ENCODE data around the gene CYB5R3. TPM values are rescaled to one million over a fixed set of nuclear protein-coding genes. Genes with fewer than 3 reads are reported as not detected.

CYB5R3 gene
- total and polyA plus RNA-seq, 2 donors (not counting 3 experiments of a cell fraction or from before 2014, with no cell fraction given) = 217 to 263 TPM

DNA sequence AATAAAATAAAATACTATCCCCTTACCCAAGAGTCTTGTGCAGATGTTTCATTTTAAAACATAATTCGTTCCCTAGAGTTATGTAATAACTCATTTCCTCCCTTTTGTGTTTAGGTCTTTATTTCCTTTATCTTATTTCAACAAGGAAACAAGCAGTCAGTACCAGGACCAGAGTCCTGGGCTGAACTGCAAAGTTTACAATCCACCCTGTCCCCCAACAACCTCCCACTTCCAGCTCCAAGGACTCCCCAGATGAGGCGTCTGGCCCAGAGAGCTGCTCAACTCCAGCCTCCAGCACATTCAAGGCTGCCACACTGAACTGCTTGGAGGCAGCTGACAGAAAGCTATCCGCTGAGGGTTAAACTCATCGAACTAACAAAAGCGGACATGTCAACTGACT is 39.0 kb downstream of the CYB5R3 start:
- Histone ChIP-seq H3K4me3 (replicated peaks in 1 of 3; ENCODE audit: insufficient read depth in 1 of 3, low read depth in 1 of 3, low read length in 3 of 3) (no peak overlapping the region), H3K9me1 (replicated peaks; ENCODE audit: control insufficient read depth, extremely low read depth, insufficient read depth, low read length) (no peaks in the 10 kb centered on the region), H2AFZ (ENCODE audit: low read depth, low read length) (no peak overlapping the region), H3K27me3 (ENCODE audit: control insufficient read depth in 2 of 2, insufficient read depth in 2 of 2, low read length in 2 of 2) (no peaks in the 10 kb centered on the region), H3K79me2 (ENCODE audit: control insufficient read depth, insufficient read depth, low read length) (peaks cover 80% of the 10 kb centered on the region), H4K20me1 (replicated peaks; ENCODE audit: control insufficient read depth, extremely low read depth, insufficient read depth, low read length) (no peaks in the 10 kb centered on the region), H3K9me3 (replicated peaks; ENCODE audit: control insufficient read depth, insufficient read depth, low read length) (no peaks in the 10 kb centered on the region), H3K36me3 (ENCODE audit: control insufficient read depth in 2 of 2, extremely low read depth in 1 of 2, insufficient read depth in 2 of 2, low read length in 2 of 2) (peaks cover 0 to 4% of the 10 kb centered on the region in 2 experiments), H3K27ac (ENCODE audit: insufficient read depth, low read depth, low read length) (no peak overlapping the region), H3K4me1 (ENCODE audit: control insufficient read depth, extremely low read depth, insufficient read depth, low read length) (peaks cover 31% of the 10 kb centered on the region), H3K4me2 (ENCODE audit: insufficient read depth, low read length) (peak overlapping the region; percentile 38), H3K9ac (replicated peaks; ENCODE audit: extremely low read depth, insufficient read depth, low read length) (no peak overlapping the region)
- POLR2A ChIA-PET = no interaction called here
- CTCF ChIA-PET = no interaction called here
- intact Hi-C loops (cut with micrococcal nuclease) (no loop called here), dilution Hi-C loops (cut with MboI; ENCODE audit: extremely low pct_ligation_motif_present, low sequenced_read_pairs) (no loop called here)
- no peak for FAIRE-seq
- no TSS peak for BruUV-seq (replicated peaks)
- TF ChIP-seq POLR2A (IDR thresholded peaks at IDR 0.05; ENCODE audit: low read depth, low read length) (no peak), GATA2 (IDR thresholded peaks at IDR 0.05; ENCODE audit: insufficient read depth, insufficient read length, low read depth, low read length) (no peak), MYC (IDR thresholded peaks at IDR 0.05; ENCODE audit: low read depth, low read length) (no peak), POLR2AphosphoS5 (IDR thresholded peaks at IDR 0.05; ENCODE audit: insufficient read depth, low read depth, low read length) (no peak), JUN (IDR thresholded peaks at IDR 0.05; ENCODE audit: borderline replicate concordance, insufficient read depth, insufficient read length, low read depth) (no peak), FOS (IDR thresholded peaks at IDR 0.05; ENCODE audit: borderline replicate concordance, insufficient read depth, low read length) (no peak), EZH2 (IDR thresholded peaks at IDR 0.05; ENCODE audit: borderline replicate concordance, low read depth, low read length, severe bottlenecking) (no peak)
- TF ChIP-seq, protein P1, sequence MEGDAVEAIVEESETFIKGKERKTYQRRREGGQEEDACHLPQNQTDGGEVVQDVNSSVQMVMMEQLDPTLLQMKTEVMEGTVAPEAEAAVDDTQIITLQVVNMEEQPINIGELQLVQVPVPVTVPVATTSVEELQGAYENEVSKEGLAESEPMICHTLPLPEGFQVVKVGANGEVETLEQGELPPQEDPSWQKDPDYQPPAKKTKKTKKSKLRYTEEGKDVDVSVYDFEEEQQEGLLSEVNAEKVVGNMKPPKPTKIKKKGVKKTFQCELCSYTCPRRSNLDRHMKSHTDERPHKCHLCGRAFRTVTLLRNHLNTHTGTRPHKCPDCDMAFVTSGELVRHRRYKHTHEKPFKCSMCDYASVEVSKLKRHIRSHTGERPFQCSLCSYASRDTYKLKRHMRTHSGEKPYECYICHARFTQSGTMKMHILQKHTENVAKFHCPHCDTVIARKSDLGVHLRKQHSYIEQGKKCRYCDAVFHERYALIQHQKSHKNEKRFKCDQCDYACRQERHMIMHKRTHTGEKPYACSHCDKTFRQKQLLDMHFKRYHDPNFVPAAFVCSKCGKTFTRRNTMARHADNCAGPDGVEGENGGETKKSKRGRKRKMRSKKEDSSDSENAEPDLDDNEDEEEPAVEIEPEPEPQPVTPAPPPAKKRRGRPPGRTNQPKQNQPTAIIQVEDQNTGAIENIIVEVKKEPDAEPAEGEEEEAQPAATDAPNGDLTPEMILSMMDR (IDR thresholded peaks at IDR 0.05; ENCODE audit: extremely low read depth in 1 of 2, insufficient read depth in 1 of 2, low read depth in 1 of 2, low read length in 2 of 2) = no peak
- TF ChIP-seq, protein P2, sequence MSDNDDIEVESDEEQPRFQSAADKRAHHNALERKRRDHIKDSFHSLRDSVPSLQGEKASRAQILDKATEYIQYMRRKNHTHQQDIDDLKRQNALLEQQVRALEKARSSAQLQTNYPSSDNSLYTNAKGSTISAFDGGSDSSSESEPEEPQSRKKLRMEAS (IDR thresholded peaks at IDR 0.05; ENCODE audit: insufficient read depth, insufficient read length) = no peak
- peak; percentile 19 for DNase-seq (ENCODE audit: low read depth, low spot score)

All from endothelial cell of umbilical vein (primary cell).